Type B pancreatic cell (in vitro differentiated cells): ENCODE data around the gene ARHGAP11A. TPM values are rescaled to one million over a fixed set of nuclear protein-coding genes. Genes with fewer than 3 reads are reported as not detected.
"Not testable (repeated sequence)": the region's sequence is repeated elsewhere in the genome, so short reads cannot be mapped to it uniquely, and the experiment has no call there.

Source experiments
- DNase-seq: peaks from one replicate; pipeline ENCODE4 v3.0.0; 2021; ENCODE audit warnings: mixed read lengths; ENCODE audit not compliant: unreplicated experiment; ENCODE audit errors: extremely low spot score
- H3K27ac Mint-ChIP-seq: 2 replicates; pipeline ENCODE4 v1.8.0; 2021; ENCODE audit warnings: mild to moderate bottlenecking, mixed read lengths
- H3K27me3 Mint-ChIP-seq: 2 replicates; pipeline ENCODE4 v1.8.0; 2021; ENCODE audit warnings: mixed read lengths
- H3K36me3 Mint-ChIP-seq: 2 replicates; pipeline ENCODE4 v1.8.0; 2021; ENCODE audit warnings: mixed read lengths
- H3K4me1 Mint-ChIP-seq: one replicate; pipeline ENCODE4 v1.8.0; 2021; ENCODE audit warnings: mixed read lengths; ENCODE audit not compliant: unreplicated experiment
- H3K4me3 Mint-ChIP-seq: 2 replicates; pipeline ENCODE4 v1.8.0; 2021; ENCODE audit warnings: mild to moderate bottlenecking, mixed read lengths
- H3K9me3 Mint-ChIP-seq: 2 replicates; pipeline ENCODE4 v1.8.0; 2021; ENCODE audit warnings: mixed read lengths
- CTCF ChIP-seq: fragments of 200-600 bp; sonication (generic); conservative IDR thresholded peaks from 2 replicates; pipeline ENCODE4 v1.5.0; 2021; ENCODE audit warnings: antibody characterized with exemption, mild to moderate bottlenecking
- long read RNA-seq: library from polyadenylated mRNA; unstranded; transcript quantifications from one replicate; pipeline ENCODE4 v2.0.0, GENCODE V29; 2020
- total RNA-seq: library from RNA; stranded (reverse); gene quantifications from 2 replicates; pipeline ENCODE4 v1.2.1, GENCODE V29; 2021; ENCODE audit warnings: low replicate concordance

Gene ARHGAP11A
- 21.7 and 52.6 TPM in 2 replicates for total RNA-seq
- long read RNA-seq, partial matches to known transcripts = 0 of 2 reads
- long read RNA-seq, other reads (novel, unspliced or antisense) = 1 of 2 reads

GRCh38 chr15:32615051-32615870 lies at the start of gene ARHGAP11A:
Gene ARHGAP11A, plus strand, starts transcription at chr15:32615504. Its CDS starts 708 bp downstream, at chr15:32616212.
- peak; percentile 81 for DNase-seq
- not testable (repeated sequence) for H3K36me3 Mint-ChIP-seq, H3K9me3 Mint-ChIP-seq, H3K27me3 Mint-ChIP-seq
- Mint-ChIP-seq H3K4me3 (peak within 1 kb of the TSS; percentile 96), H3K27ac (peak within 1 kb of the TSS; percentile 89), H3K4me1 (peaks cover 13% of the 10 kb centered on the region)

- H3K9me3 Mint-ChIP-seq, H3K36me3 Mint-ChIP-seq, H3K4me1 Mint-ChIP-seq, DNase-seq, H3K4me3 Mint-ChIP-seq, H3K27me3 Mint-ChIP-seq, H3K27ac Mint-ChIP-seq: not testable (repeated sequence)
Measured at GRCh38 chr15:32568988-32569387, 46.3 kb upstream of the ARHGAP11A start.

- H3K27me3 Mint-ChIP-seq, H3K36me3 Mint-ChIP-seq, H3K9me3 Mint-ChIP-seq, H3K4me1 Mint-ChIP-seq, DNase-seq: not testable (repeated sequence)
- Mint-ChIP-seq H3K4me3 (peak overlapping the region; percentile 6), H3K27ac (peak overlapping the region; percentile 29)
Measured at GRCh38 chr15:32578482-32578881, 36.8 kb upstream of the ARHGAP11A start.

- not testable (repeated sequence) for H3K4me3 Mint-ChIP-seq, H3K27me3 Mint-ChIP-seq, H3K9me3 Mint-ChIP-seq, H3K4me1 Mint-ChIP-seq, H3K36me3 Mint-ChIP-seq, DNase-seq, H3K27ac Mint-ChIP-seq
Measured at GRCh38 chr15:32585844-32586243, 29.5 kb upstream of the ARHGAP11A start.

GRCh38 chr15:32593151-32593550 lies 22.2 kb upstream of the ARHGAP11A start, which contains the start of gene GOLGA8N:
Gene GOLGA8N, plus strand, starts transcription at chr15:32593456.
- not testable (repeated sequence) for H3K27ac Mint-ChIP-seq, H3K27me3 Mint-ChIP-seq, H3K4me3 Mint-ChIP-seq, H3K4me1 Mint-ChIP-seq, DNase-seq, H3K36me3 Mint-ChIP-seq, H3K9me3 Mint-ChIP-seq

GRCh38 chr15:32609518-32609917 lies 5.8 kb upstream of the ARHGAP11A start:
- H3K9me3 Mint-ChIP-seq, H3K27ac Mint-ChIP-seq, H3K27me3 Mint-ChIP-seq, DNase-seq, H3K4me3 Mint-ChIP-seq, H3K4me1 Mint-ChIP-seq, H3K36me3 Mint-ChIP-seq: not testable (repeated sequence)

GRCh38 chr15:32610719-32611118 lies 4.6 kb upstream of the ARHGAP11A start:
- H3K27me3 Mint-ChIP-seq, H3K9me3 Mint-ChIP-seq: not testable (repeated sequence)

GRCh38 chr15:32614712-32615050 lies 623 bp upstream of the ARHGAP11A start:
- H3K9me3 Mint-ChIP-seq, DNase-seq, H3K27me3 Mint-ChIP-seq, H3K36me3 Mint-ChIP-seq: not testable (repeated sequence)
- peaks cover 13% of the 10 kb centered on the region for H3K4me1 Mint-ChIP-seq
- peak overlapping the region; percentile 89 for H3K27ac Mint-ChIP-seq
- peak overlapping the region; percentile 96 for H3K4me3 Mint-ChIP-seq

More at GRCh38 chr15:32610719-32611118, 4.6 kb upstream of the ARHGAP11A start:
- DNase-seq, H3K4me1 Mint-ChIP-seq, H3K27ac Mint-ChIP-seq, H3K4me3 Mint-ChIP-seq, H3K36me3 Mint-ChIP-seq: not testable (repeated sequence)
- TF ChIP-seq CTCF = peak; percentile 63

- H3K4me3 Mint-ChIP-seq = peak overlapping the region; percentile 96
- peaks cover 13% of the 10 kb centered on the region for H3K4me1 Mint-ChIP-seq
- H3K27me3 Mint-ChIP-seq, H3K36me3 Mint-ChIP-seq, DNase-seq, H3K9me3 Mint-ChIP-seq: not testable (repeated sequence)
- peak overlapping the region; percentile 89 for H3K27ac Mint-ChIP-seq
Measured at GRCh38 chr15:32615871-32616426, 645 bp downstream of the ARHGAP11A start.
